Fibroblast of peridontal ligament (primary cell): ENCODE results near the gene PNKD.
A peak's percentile ranks its signal among the peaks of the same experiment; 100 is the strongest.

Experiments used
- DNase-seq: peaks from one replicate; pipeline ENCODE4 v3.0.0-alpha.2; 2010; ENCODE audit errors: extremely low read depth

PNKD gene

DNA sequence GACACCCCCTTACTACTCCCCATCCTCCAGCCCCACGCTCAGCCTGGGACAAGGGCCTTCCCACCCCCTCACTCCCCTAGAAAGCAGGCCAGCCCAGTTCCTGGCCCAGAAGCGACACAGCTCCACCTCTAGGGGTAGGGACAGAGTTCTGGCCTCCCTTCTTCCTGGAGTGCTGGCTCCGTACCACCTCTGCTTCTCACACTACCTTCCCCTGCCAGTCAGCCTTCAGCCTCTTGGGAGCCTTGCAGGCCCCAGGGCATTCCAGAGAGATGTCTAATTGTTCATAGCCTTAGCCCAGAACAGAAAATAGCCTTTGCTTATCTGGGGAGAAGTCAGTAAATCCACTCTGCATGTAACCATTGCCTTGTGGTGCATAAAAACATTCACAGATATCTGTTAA is 73.3 kb downstream of the PNKD start:
- DNase-seq = peak; percentile 39

DNA sequence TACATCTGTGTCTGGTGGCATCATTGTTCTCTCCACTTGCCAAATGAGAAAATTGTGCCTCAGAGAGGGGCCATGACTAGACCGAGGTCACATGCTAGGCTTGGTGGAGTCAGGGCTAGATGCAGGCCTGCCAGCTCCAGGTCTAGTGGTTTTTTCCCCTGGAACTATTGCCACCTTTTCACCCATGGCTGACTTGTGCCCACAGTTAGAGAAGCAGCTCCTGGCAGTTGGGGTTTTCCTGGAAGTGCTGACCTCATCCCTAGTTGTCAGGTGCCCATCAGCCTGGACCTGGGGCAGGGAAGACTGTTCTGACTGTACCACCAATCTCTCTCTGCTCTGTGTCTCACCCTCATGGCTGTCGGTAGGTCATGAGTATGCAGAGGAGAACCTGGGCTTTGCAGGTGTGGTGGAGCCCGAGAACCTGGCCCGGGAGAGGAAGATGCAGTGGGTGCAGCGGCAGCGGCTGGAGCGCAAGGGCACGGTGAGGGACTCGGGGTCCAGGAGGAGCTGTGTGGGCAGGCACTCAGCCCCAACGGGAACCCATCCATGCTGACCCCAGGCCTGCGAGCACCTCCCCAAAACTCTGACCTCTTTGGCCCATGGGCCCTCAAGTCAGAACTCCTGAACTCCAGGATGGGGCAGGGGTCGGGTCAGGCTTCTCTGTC is 73.9 kb downstream of the PNKD start:
- DNase-seq = no peak

DNA sequence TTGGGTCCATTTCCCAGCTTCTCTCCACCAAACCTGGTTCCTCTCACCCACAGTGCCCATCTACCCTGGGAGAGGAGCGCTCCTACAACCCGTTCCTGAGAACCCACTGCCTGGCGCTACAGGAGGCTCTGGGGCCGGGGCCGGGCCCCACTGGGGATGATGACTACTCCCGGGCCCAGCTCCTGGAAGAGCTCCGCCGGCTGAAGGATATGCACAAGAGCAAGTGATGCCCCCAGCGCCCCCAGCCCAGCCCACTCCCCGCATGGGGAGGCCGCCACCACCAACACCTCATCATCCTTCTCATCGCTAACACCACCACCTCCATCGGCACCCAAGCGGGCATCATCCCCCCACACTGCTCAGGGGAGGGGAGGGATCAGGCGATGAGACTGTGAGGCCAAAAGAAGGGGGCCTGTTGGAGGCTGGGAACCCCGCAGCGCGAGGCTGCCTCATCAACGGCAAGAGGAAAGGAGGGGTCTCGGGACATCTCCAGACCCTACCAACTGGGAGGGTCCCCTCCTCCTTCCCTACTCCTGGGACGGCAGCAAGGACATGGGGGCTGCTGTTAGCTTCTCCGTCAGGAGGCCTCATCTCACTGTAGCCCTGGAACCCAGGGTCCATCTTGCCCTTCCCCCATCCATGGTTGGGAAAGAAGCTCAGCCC is 74.6 kb downstream of the PNKD start:
- no peak for DNase-seq

- DNase-seq = no peak
Observed at GRCh38 chr2:218345491-218346236, 75.3 kb downstream of the PNKD start.

GRCh38 chr2:218347172-218347571 is 76.9 kb downstream of the PNKD start:
- DNase-seq = no peak

DNA sequence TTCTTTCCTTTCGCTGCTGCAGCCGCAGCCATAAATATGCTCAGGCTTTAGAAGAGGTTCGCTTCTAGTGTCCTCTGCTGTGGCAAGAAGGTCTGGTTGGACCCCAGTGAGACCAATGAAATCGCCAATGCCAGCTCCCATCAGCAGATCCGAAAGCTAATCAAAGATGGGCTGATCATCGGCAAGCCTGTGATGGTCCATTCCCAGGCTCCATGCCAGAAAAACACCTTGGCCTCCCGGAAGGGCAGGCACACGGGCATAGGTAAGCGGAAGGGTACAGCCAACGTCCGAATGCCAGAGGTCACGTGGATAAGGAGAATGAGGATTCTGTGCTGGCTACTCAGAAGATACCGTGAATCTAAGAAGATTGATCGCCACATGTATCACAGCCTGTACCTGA is 83.7 kb downstream of the PNKD start:
- DNase-seq = no peak

DNA sequence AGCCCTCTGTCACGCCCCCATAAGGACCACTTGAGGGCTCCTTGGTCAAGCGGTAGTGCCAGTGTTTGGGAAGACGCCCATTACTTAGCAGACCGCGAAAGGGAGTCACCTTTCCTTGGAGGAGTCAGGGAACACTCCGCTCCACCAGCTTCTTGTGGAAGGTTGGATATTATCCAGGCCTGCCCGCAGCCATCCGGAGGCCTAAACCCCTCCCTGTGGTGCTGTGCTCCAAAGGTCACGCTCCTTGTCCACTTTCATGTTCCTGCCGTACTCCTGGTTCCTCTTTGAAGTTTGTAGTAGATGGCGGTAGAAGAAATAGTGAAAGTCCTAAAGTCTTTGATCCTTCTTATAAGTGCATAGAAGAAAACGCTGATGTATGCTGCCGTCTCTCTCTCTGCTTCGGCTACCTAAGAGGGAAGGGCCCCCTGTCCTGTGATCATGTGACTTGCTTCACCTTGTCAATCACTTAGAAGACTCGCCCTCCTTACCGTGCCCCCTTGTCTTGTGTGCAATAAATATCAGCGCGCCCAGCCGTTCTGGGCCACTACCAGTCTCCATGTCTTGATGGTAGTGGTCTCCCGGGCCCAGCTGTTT is 84.6 kb downstream of the PNKD start:
- no peak for DNase-seq

- no peak for DNase-seq
Observed at GRCh38 chr2:218357236-218358177, 87.2 kb downstream of the PNKD start.

DNA sequence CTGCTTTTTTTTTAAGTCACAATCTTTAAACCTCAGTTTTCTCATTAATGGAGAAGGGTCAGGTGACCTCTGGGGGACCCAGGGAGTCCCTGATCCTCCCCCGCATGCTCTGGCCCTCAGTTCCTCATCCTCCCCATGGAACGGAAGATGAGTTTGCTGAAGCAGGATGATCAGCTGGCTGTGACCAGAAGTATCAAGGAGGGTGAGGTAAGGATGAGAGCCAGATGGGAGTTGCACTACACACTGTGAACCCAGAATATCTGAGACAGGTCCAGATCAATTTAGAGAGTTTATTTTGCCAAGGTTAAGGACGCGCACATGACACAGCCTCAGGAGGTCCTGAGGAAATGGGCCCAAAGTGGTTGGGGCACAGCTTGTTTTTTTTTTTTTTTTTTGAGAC is 90.1 kb downstream of the PNKD start:
- DNase-seq = no peak

GRCh38 chr2:218362606-218363005 is 92.3 kb downstream of the PNKD start:
- no peak for DNase-seq

DNA sequence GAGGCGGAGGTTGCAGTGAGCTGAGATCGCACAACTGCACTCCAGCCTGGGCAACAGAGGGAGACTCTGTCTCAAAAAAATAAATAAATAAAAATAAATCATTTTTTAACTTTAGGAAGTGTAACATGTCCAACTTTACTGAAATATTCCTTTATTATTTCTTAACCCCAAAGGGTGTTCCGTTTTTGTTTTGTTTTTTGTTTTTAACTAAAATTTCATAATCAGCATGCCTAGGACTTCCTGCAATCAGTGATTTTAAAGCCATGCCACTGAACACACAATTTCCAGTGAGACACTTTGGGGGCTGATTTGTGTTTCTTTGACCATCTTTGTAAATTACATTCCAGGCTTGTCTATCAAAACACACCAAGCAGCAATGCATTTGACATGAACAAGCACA is 93.4 kb downstream of the PNKD start:
- no peak for DNase-seq

DNA sequence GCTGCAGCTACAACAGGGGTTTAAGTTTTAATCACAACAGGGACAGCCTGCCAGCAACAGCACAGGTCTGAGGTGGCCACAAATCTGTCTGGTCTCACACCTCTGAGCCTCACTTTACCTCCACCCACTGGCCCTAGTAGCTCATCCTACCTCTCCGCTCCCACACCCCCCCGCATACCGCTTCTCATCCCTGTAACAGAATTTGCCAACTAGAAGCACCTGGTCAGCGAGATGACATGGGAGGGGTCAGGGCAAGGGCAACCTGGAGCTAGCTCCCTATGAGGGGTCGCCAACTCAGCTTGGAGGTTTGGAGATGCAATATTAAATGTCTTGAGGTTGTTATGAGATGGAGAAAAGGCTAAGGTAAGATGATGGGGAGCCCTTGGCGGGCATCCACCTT is 93.9 kb downstream of the PNKD start:
- DNase-seq = no peak

- DNase-seq = no peak
Observed at GRCh38 chr2:218366621-218367414, 96.5 kb downstream of the PNKD start.

- peak; percentile 36 for DNase-seq
Observed at GRCh38 chr2:218367415-218368149, 97.3 kb downstream of the PNKD start.

GRCh38 chr2:218368150-218368528 is 97.8 kb downstream of the PNKD start:
- no peak for DNase-seq

- no peak for DNase-seq
Observed at GRCh38 chr2:218368621-218369153, 98.4 kb downstream of the PNKD start.

- DNase-seq = no peak
Observed at GRCh38 chr2:218369330-218369729, 99.0 kb downstream of the PNKD start.

- peak; percentile 66 for DNase-seq
Observed at GRCh38 chr2:218370410-218371063, 100.2 kb downstream of the PNKD start.

- no peak for DNase-seq
Observed at GRCh38 chr2:218371983-218372350, 101.6 kb downstream of the PNKD start.
